ENCODE data around the gene UQCC5. TPM values are rescaled to one million over a fixed set of nuclear protein-coding genes. Genes with fewer than 3 reads are reported as not detected.

UQCC5 gene
- polyA plus RNA-seq, 3 donors = 15.2 to 17.2 (median 15.2) TPM

GRCh38 chr3:52503788-52504424, 32.5 kb upstream of the UQCC5 start:
- no peak for DNase-seq (ENCODE audit: low read depth in 3 of 3, low spot score in 2 of 3)

- no peak for DNase-seq (ENCODE audit: low read depth in 3 of 3, low spot score in 2 of 3)
Observed at GRCh38 chr3:52504977-52505376, 31.4 kb upstream of the UQCC5 start.

GRCh38 chr3:52506266-52506966, 30.0 kb upstream of the UQCC5 start:
- DNase-seq (ENCODE audit: low read depth in 3 of 3, low spot score in 2 of 3) = no peak

- no peak for DNase-seq (ENCODE audit: low read depth in 3 of 3, low spot score in 2 of 3)
Observed at GRCh38 chr3:52507359-52507758, 29.0 kb upstream of the UQCC5 start.

GRCh38 chr3:52509753-52510328, 26.6 kb upstream of the UQCC5 start:
- no peak for DNase-seq (ENCODE audit: low read depth in 3 of 3, low spot score in 2 of 3)

GRCh38 chr3:52511509-52511908, 24.9 kb upstream of the UQCC5 start:
- DNase-seq (ENCODE audit: low read depth in 3 of 3, low spot score in 2 of 3) = no peak

GRCh38 chr3:52512105-52512504, 24.3 kb upstream of the UQCC5 start:
- no peak for DNase-seq (ENCODE audit: low read depth in 3 of 3, low spot score in 2 of 3)

GRCh38 chr3:52512727-52513126, 23.7 kb upstream of the UQCC5 start:
- no peak for DNase-seq (ENCODE audit: low read depth in 3 of 3, low spot score in 2 of 3)

- DNase-seq (ENCODE audit: low read depth in 3 of 3, low spot score in 2 of 3) = no peak
Observed at GRCh38 chr3:52513281-52513680, 23.1 kb upstream of the UQCC5 start.

GRCh38 chr3:52514576-52514975, 21.8 kb upstream of the UQCC5 start:
- no peak for DNase-seq (ENCODE audit: low read depth in 3 of 3, low spot score in 2 of 3)

GRCh38 chr3:52515192-52515591, 21.2 kb upstream of the UQCC5 start:
- DNase-seq (ENCODE audit: low read depth in 3 of 3, low spot score in 2 of 3) = no peak

GRCh38 chr3:52516509-52517195, 19.8 kb upstream of the UQCC5 start:
- no peak for DNase-seq (ENCODE audit: low read depth in 3 of 3, low spot score in 2 of 3)

GRCh38 chr3:52517796-52518722, 18.3 kb upstream of the UQCC5 start:
- no peak for DNase-seq (ENCODE audit: low read depth in 3 of 3, low spot score in 2 of 3)

- no peak for DNase-seq (ENCODE audit: low read depth in 3 of 3, low spot score in 2 of 3)
Observed at GRCh38 chr3:52518723-52519444, 17.5 kb upstream of the UQCC5 start.

GRCh38 chr3:52519445-52520140, 16.8 kb upstream of the UQCC5 start:
- no peak for DNase-seq (ENCODE audit: low read depth in 3 of 3, low spot score in 2 of 3)

GRCh38 chr3:52520141-52520667, 16.2 kb upstream of the UQCC5 start:
- no peak for DNase-seq (ENCODE audit: low read depth in 3 of 3, low spot score in 2 of 3)

- no peak for DNase-seq (ENCODE audit: low read depth in 3 of 3, low spot score in 2 of 3)
Observed at GRCh38 chr3:52520716-52521487, 15.5 kb upstream of the UQCC5 start.

GRCh38 chr3:52521488-52521824, 14.9 kb upstream of the UQCC5 start:
- no peak for DNase-seq (ENCODE audit: low read depth in 3 of 3, low spot score in 2 of 3)

All from right renal cortex interstitium (tissue), 3 donors.